Osteoblast (primary cell): Measurements from ENCODE around the gene BAD. TPM values are rescaled to one million over a fixed set of nuclear protein-coding genes. Genes with fewer than 3 reads are reported as not detected.
"Not testable (repeated sequence)": the region's sequence is repeated elsewhere in the genome, so short reads cannot be mapped to it uniquely, and the experiment has no call there.

Source experiments
- DNase-seq: peaks from one replicate; pipeline ENCODE4 v3.0.0; 2011; ENCODE audit warnings: low spot score, mixed read lengths; ENCODE audit not compliant: insufficient read length; ENCODE audit errors: missing footprints
- H2AFZ ChIP-seq: 2 replicates; pipeline ENCODE4 v1.6.0; 2011; ENCODE audit warnings: mild to moderate bottlenecking, low read length
- H3K27ac ChIP-seq: 2 replicates; pipeline ENCODE4 v1.5.1; 2011; ENCODE audit warnings: mild to moderate bottlenecking, low read depth, low read length, moderate library complexity
- H3K27me3 ChIP-seq: 2 replicates; pipeline ENCODE4 v1.6.0; 2012; ENCODE audit warnings: mild to moderate bottlenecking, control low read depth, inconsistent platforms, low read length, moderate library complexity; ENCODE audit not compliant: insufficient read depth
- H3K36me3 ChIP-seq: 2 replicates; pipeline ENCODE4 v1.5.1; 2011; ENCODE audit warnings: mild to moderate bottlenecking, low read length, control low read depth, moderate library complexity; ENCODE audit not compliant: insufficient read depth
- H3K4me1 ChIP-seq: 2 replicates; pipeline ENCODE4 v1.5.1; 2011; ENCODE audit warnings: mild to moderate bottlenecking, low read length, control low read depth, moderate library complexity; ENCODE audit not compliant: insufficient read depth
- H3K4me2 ChIP-seq: 2 replicates; pipeline ENCODE4 v1.6.0; 2011; ENCODE audit warnings: mild to moderate bottlenecking, low read length; ENCODE audit not compliant: insufficient read depth
- H3K4me3 ChIP-seq: fragments of 200-600 bp; sonication (generic); 3 replicates; pipeline ENCODE4 v1.5.1; 2012; ENCODE audit warnings: mild to moderate bottlenecking, low read length, inconsistent platforms; ENCODE audit not compliant: insufficient read depth
- H3K79me2 ChIP-seq: 2 replicates; pipeline ENCODE4 v1.6.0; 2012; ENCODE audit warnings: mild to moderate bottlenecking, low read length, control low read depth, inconsistent platforms; ENCODE audit not compliant: insufficient read depth
- H3K9me3 ChIP-seq: 2 replicates; pipeline ENCODE4 v1.5.1; 2011; ENCODE audit warnings: low read depth, low read length, control low read depth
- H4K20me1 ChIP-seq: 2 replicates; pipeline ENCODE4 v1.6.0; 2012; ENCODE audit warnings: mild to moderate bottlenecking, low read length, control low read depth; ENCODE audit not compliant: insufficient read depth
- CTCF ChIP-seq: IDR thresholded peaks from 2 replicates; pipeline ENCODE4 v1.5.1; 2011; ENCODE audit warnings: mild to moderate bottlenecking, low read depth, low read length, moderate library complexity; ENCODE audit errors: extremely low read depth
- total RNA-seq: library from RNA; depleted of rRNA; stranded (reverse); fragments of >200 nt; gene quantifications from 2 replicates; pipeline ENCODE4 v1.2.3, GENCODE V29; 2012

BAD gene
- total RNA-seq, 1 donor = 70.9 TPM

- H3K36me3 ChIP-seq = peaks cover 14% of the 10 kb centered on the region
- H3K4me1 ChIP-seq = peaks cover 21% of the 10 kb centered on the region
- no peak overlapping the region for H3K27ac ChIP-seq
- H4K20me1 ChIP-seq = peaks cover 8% of the 10 kb centered on the region
- H3K79me2 ChIP-seq = peaks cover 42% of the 10 kb centered on the region
- no peak for DNase-seq
- no peaks in the 10 kb centered on the region for H3K9me3 ChIP-seq
- H2AFZ ChIP-seq = peak overlapping the region; percentile 75
- peak overlapping the region; percentile 93 for H3K4me2 ChIP-seq
- peak overlapping the region; percentile 76 for H3K4me3 ChIP-seq
- TF ChIP-seq CTCF = no peak
- no peaks in the 10 kb centered on the region for H3K27me3 ChIP-seq
These were observed 36.5 kb downstream of the BAD start for GRCh38 chr11:64247729-64248531.

GRCh38 chr11:64246871-64247728 lies 37.4 kb downstream of the BAD start, which contains the start of gene PPP1R14B:
Gene PPP1R14B (minus strand): TSS chr11:64246943. CDS start chr11:64246673, 270 bp downstream.
- peak within 1 kb of the TSS; percentile 97 for H3K4me3 ChIP-seq
- no peak for TF ChIP-seq CTCF
- H3K9me3 ChIP-seq = no peaks in the 10 kb centered on the region
- peak within 1 kb of the TSS; percentile 75 for H2AFZ ChIP-seq
- peaks cover 42% of the 10 kb centered on the region for H3K79me2 ChIP-seq
- H4K20me1 ChIP-seq = peaks cover 8% of the 10 kb centered on the region
- peak within 1 kb of the TSS; percentile 85 for H3K27ac ChIP-seq
- H3K4me2 ChIP-seq = peak within 1 kb of the TSS; percentile 93
- H3K27me3 ChIP-seq = no peaks in the 10 kb centered on the region
- peak; percentile 100 for DNase-seq
- H3K36me3 ChIP-seq = peaks cover 15% of the 10 kb centered on the region
- peaks cover 29% of the 10 kb centered on the region for H3K4me1 ChIP-seq

- H3K27ac ChIP-seq, H3K27me3 ChIP-seq, H3K9me3 ChIP-seq, H2AFZ ChIP-seq, H4K20me1 ChIP-seq, DNase-seq, H3K4me2 ChIP-seq: not testable (repeated sequence)
- Histone ChIP-seq H3K4me3 (peak overlapping the region; percentile 97), H3K4me1 (peaks cover 30% of the 10 kb centered on the region), H3K79me2 (peaks cover 42% of the 10 kb centered on the region), H3K36me3 (peaks cover 15% of the 10 kb centered on the region)
These were observed 37.9 kb downstream of the BAD start for GRCh38 chr11:64246621-64246870.

DNA sequence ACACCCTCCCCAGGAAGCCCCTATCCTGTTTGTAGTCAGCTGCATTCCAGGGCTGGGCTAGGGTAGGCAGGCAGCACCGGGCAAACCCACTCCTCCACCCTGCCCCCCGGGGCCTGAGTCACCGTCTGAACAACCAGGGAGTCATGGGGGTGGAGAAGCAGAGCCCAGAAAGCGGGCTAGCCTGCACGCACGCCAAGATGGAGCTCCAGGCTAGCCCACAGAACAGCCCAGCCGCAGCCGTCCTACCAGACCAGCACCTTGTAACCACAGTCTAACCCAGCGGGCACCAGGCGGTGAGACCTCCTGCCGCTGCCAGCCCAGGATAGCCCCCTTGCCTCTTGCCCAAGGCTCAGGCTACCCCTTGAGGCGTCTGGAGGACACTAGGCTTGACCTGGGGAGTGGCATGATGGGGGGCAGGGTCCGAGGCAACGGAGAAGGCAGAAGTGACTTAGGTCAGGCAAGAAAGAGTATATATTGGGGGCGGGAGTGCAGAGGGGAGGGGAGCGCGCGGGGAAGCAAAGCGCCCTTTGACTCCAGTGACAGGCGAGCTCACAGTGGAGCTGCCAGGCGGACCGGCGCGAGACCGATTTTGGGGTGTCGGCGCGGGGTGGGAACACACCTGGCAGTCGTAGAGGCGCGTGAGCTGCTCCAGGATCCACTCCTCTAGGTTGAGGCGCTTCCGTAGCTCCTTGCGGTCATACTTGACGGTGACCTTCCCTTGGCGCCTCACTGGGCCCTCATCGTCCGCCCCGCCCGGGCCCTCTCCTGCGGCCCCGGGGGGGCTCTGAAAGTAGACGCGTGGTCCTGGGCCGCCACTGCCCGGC lies 38.5 kb downstream of the BAD start:
- peaks cover 8% of the 10 kb centered on the region for H4K20me1 ChIP-seq
- H3K36me3 ChIP-seq = peaks cover 15% of the 10 kb centered on the region
- H3K27me3 ChIP-seq = no peaks in the 10 kb centered on the region
- peak overlapping the region; percentile 97 for H3K4me3 ChIP-seq
- TF ChIP-seq CTCF = no peak
- no peaks in the 10 kb centered on the region for H3K9me3 ChIP-seq
- peak overlapping the region; percentile 85 for H3K27ac ChIP-seq
- DNase-seq = peak; percentile 100
- peaks cover 42% of the 10 kb centered on the region for H3K79me2 ChIP-seq
- peak overlapping the region; percentile 15 for H2AFZ ChIP-seq
- H3K4me1 ChIP-seq = peaks cover 30% of the 10 kb centered on the region
- peak overlapping the region; percentile 91 for H3K4me2 ChIP-seq
